ENCODE data around the gene YEATS2. TPM values are rescaled to one million over a fixed set of nuclear protein-coding genes. Genes with fewer than 3 reads are reported as not detected.

YEATS2 gene
- total RNA-seq, 1 experiment from 2014 or later, result 57.4 TPM

- no peak for TF ChIP-seq CTCF (IDR thresholded peaks at IDR 0.05; ENCODE audit: unreplicated experiment)
- no peaks in the 10 kb centered on the region for H3K9me3 Mint-ChIP-seq (ENCODE audit: low read depth, unreplicated experiment)
- no peak overlapping the region for H3K4me3 Mint-ChIP-seq (ENCODE audit: low read depth, unreplicated experiment)
- no peaks in the 10 kb centered on the region for H3K4me1 Mint-ChIP-seq (ENCODE audit: low read depth, unreplicated experiment)
- H3K36me3 Mint-ChIP-seq (ENCODE audit: insufficient read depth, unreplicated experiment), result peaks cover 33% of the 10 kb centered on the region
- intact Hi-C loops (cut with micrococcal nuclease; ENCODE audit: unreplicated experiment), result no loop called here
- CTCF ChIA-PET, result no interaction called here
- H3K27me3 Mint-ChIP-seq (ENCODE audit: unreplicated experiment), result no peaks in the 10 kb centered on the region
- H3K27ac Mint-ChIP-seq (ENCODE audit: unreplicated experiment), result no peak overlapping the region
- DNase-seq, result no peak
- no TSS peak for BruUV-seq (replicated peaks)
These were observed 17.0 kb downstream of the YEATS2 start for GRCh38 chr3:183714622-183715021.

DNA sequence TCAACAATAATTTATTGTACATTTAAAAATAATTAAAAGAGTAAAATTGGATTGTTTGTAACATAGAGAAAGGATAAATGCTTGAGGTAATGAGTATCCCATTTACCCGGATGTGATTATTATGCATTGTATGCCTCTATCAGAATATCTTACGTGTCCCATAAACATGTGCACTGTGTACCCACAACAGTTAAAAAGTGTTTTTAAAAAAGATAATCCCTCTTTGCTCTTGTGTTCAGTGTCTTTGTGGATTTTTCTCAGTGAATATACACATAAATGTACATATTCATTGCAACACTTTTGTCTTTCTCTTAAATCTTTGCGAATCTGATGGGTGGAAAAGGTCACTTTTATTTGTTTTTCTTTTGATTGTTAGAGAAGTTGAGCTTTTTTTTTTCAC lies 20.4 kb downstream of the YEATS2 start:
- no peak for TF ChIP-seq CTCF (IDR thresholded peaks at IDR 0.05; ENCODE audit: unreplicated experiment)
- H3K27me3 Mint-ChIP-seq (ENCODE audit: unreplicated experiment), result no peaks in the 10 kb centered on the region
- intact Hi-C loops (cut with micrococcal nuclease; ENCODE audit: unreplicated experiment), result no loop called here
- peaks cover 63% of the 10 kb centered on the region for H3K36me3 Mint-ChIP-seq (ENCODE audit: insufficient read depth, unreplicated experiment)
- BruUV-seq (replicated peaks), result no TSS peak
- H3K9me3 Mint-ChIP-seq (ENCODE audit: low read depth, unreplicated experiment), result no peaks in the 10 kb centered on the region
- no peak overlapping the region for H3K27ac Mint-ChIP-seq (ENCODE audit: unreplicated experiment)
- CTCF ChIA-PET, result no interaction called here
- H3K4me3 Mint-ChIP-seq (ENCODE audit: low read depth, unreplicated experiment), result no peak overlapping the region
- no peak for DNase-seq
- H3K4me1 Mint-ChIP-seq (ENCODE audit: low read depth, unreplicated experiment), result no peaks in the 10 kb centered on the region

- no peak for TF ChIP-seq CTCF (IDR thresholded peaks at IDR 0.05; ENCODE audit: unreplicated experiment)
- Mint-ChIP-seq H3K27ac (ENCODE audit: unreplicated experiment) (no peak overlapping the region), H3K36me3 (ENCODE audit: insufficient read depth, unreplicated experiment) (peaks cover 73% of the 10 kb centered on the region), H3K27me3 (ENCODE audit: unreplicated experiment) (no peaks in the 10 kb centered on the region), H3K4me1 (ENCODE audit: low read depth, unreplicated experiment) (no peaks in the 10 kb centered on the region), H3K4me3 (ENCODE audit: low read depth, unreplicated experiment) (no peak overlapping the region), H3K9me3 (ENCODE audit: low read depth, unreplicated experiment) (no peaks in the 10 kb centered on the region)
- no TSS peak for BruUV-seq (replicated peaks)
- no peak for DNase-seq
- CTCF ChIA-PET, result no interaction called here
- intact Hi-C loops (cut with micrococcal nuclease; ENCODE audit: unreplicated experiment), result no loop called here
These were observed 27.8 kb downstream of the YEATS2 start for GRCh38 chr3:183725387-183725786.

GRCh38 chr3:183728204-183728603 lies 30.6 kb downstream of the YEATS2 start:
- Mint-ChIP-seq H3K27ac (ENCODE audit: unreplicated experiment) (no peak overlapping the region), H3K27me3 (ENCODE audit: unreplicated experiment) (no peaks in the 10 kb centered on the region), H3K9me3 (ENCODE audit: low read depth, unreplicated experiment) (no peaks in the 10 kb centered on the region), H3K36me3 (ENCODE audit: insufficient read depth, unreplicated experiment) (peaks cover 62% of the 10 kb centered on the region), H3K4me3 (ENCODE audit: low read depth, unreplicated experiment) (no peak overlapping the region), H3K4me1 (ENCODE audit: low read depth, unreplicated experiment) (no peaks in the 10 kb centered on the region)
- DNase-seq, result no peak
- intact Hi-C loops (cut with micrococcal nuclease; ENCODE audit: unreplicated experiment), result no loop called here
- no peak for TF ChIP-seq CTCF (IDR thresholded peaks at IDR 0.05; ENCODE audit: unreplicated experiment)
- CTCF ChIA-PET, result interaction anchor here (0.7 kb wide), 1 partner anchor 566 kb away, joined by 4 read pairs; no protein-coding TSS in a partner anchor
- BruUV-seq (replicated peaks), result no TSS peak

All from Calu3 (cell line).